Measurements from ENCODE around the gene RBM6. TPM values are rescaled to one million over a fixed set of nuclear protein-coding genes. Genes with fewer than 3 reads are reported as not detected.
A peak's percentile ranks its signal among the peaks of the same experiment; 100 is the strongest.

The RBM6 gene
- total and polyA plus RNA-seq, 9 of the 15 experiments (the other 6 are each of a cell fraction or from before 2014, with no cell fraction given): 19.9 to 82.2 (median 57.8) TPM

DNA sequence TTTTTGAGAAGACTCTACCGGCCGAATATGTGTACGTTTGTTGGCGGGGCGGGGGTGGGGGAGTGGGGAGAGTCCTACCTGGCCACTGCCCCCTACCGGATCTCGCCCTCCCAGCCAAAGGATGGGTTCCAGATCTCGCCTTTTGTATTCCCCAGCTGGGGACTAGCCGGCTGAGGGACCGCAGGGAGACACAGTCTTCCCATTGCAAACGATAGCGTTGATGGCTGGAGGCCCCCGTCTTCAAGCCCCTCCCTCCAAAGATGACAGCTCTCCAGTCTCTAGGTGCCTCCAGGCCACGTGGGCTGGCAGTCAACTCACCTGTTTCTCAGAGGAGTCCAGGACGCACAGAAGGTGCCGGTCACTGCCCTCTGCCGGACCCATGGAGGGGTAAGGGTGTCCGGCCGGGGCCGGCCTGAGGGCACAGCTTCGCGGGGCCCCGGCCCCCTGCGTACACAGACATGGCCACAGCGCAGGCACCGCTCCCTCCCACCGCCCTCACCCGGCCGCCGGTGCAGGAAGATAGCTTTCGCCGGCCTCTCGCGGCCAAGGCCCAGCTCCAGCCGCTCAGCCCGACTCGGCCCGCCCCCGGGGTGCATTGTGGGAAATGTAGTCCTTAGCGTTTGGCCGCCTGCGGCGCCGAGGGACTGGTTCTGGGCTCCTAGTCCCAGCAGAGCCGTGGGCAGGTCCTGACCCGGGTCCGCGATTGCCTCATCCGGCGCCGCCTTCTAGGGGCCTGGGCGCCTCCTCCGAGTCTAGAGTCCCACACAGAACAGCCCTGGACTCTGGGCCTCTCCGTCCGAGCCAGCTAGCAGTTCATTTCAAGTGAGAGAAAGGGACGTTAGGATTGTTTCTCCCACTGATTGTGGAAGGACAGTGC lies 10.4 kb upstream of the RBM6 start, which contains the start of gene MON1A (continued):
- TF ChIP-seq, protein P1, sequence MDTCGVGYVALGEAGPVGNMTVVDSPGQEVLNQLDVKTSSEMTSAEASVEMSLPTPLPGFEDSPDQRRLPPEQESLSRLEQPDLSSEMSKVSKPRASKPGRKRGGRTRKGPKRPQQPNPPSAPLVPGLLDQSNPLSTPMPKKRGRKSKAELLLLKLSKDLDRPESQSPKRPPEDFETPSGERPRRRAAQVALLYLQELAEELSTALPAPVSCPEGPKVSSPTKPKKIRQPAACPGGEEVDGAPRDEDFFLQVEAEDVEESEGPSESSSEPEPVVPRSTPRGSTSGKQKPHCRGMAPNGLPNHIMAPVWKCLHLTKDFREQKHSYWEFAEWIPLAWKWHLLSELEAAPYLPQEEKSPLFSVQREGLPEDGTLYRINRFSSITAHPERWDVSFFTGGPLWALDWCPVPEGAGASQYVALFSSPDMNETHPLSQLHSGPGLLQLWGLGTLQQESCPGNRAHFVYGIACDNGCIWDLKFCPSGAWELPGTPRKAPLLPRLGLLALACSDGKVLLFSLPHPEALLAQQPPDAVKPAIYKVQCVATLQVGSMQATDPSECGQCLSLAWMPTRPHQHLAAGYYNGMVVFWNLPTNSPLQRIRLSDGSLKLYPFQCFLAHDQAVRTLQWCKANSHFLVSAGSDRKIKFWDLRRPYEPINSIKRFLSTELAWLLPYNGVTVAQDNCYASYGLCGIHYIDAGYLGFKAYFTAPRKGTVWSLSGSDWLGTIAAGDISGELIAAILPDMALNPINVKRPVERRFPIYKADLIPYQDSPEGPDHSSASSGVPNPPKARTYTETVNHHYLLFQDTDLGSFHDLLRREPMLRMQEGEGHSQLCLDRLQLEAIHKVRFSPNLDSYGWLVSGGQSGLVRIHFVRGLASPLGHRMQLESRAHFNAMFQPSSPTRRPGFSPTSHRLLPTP (IDR thresholded peaks at IDR 0.05; ENCODE audit: borderline replicate concordance, extremely low read depth, insufficient read length): no peak
- TF ChIP-seq TBP (optimal IDR thresholded peaks at IDR 0.05; ENCODE audit: low read depth, low read length) (peak; percentile 63), E2F1 (CRISPR knock-in tag; IDR thresholded peaks at IDR 0.05) (0 out of 2 replicates have a peak, but pooled peaks have one; percentile 28), ZNF551 (CRISPR knock-in tag; IDR thresholded peaks at IDR 0.05) (no peak), NCOA6 (IDR thresholded peaks at IDR 0.05) (no peak), CHAMP1 (IDR thresholded peaks at IDR 0.05) (no peak), MAZ (CRISPR knock-in tag; conservative IDR thresholded peaks at IDR 0.05 in 1 of 2, IDR thresholded peaks at IDR 0.05 in 1 of 2) (peak; percentile 72 to 87; a peak in 3 of 4 replicates), HES1 (IDR thresholded peaks at IDR 0.05; ENCODE audit: low read depth) (no peak), PML (IDR thresholded peaks at IDR 0.05; ENCODE audit: low read length) (no peak), DNMT1 (IDR thresholded peaks at IDR 0.05) (no peak), SUPT5H (IDR thresholded peaks at IDR 0.05) (peak; percentile 67; the same call in 1 of the 2 replicates), ZNF644 (tag; IDR thresholded peaks at IDR 0.05; ENCODE audit: low read depth) (no peak), FOXK1 (CRISPR knock-in tag; IDR thresholded peaks at IDR 0.05; ENCODE audit: borderline replicate concordance) (no peak), CEBPB (tag; IDR thresholded peaks at IDR 0.05) (peak; percentile 94), SOX6 (IDR thresholded peaks at IDR 0.05) (0 out of 2 replicates have a peak, but pooled peaks have one; percentile 12), MTA2 (IDR thresholded peaks at IDR 0.05; ENCODE audit: low read depth) (no peak)
- TF ChIP-seq, protein P2, sequence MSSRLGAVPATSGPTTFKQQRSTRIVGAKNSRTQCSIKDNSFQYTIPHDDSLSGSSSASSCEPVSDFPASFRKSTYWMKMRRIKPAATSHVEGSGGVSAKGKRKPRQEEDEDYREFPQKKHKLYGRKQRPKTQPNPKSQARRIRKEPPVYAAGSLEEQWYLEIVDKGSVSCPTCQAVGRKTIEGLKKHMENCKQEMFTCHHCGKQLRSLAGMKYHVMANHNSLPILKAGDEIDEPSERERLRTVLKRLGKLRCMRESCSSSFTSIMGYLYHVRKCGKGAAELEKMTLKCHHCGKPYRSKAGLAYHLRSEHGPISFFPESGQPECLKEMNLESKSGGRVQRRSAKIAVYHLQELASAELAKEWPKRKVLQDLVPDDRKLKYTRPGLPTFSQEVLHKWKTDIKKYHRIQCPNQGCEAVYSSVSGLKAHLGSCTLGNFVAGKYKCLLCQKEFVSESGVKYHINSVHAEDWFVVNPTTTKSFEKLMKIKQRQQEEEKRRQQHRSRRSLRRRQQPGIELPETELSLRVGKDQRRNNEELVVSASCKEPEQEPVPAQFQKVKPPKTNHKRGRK (tag; IDR thresholded peaks at IDR 0.05): no peak
